ENCODE results near the gene CHPF2. TPM values are rescaled to one million over a fixed set of nuclear protein-coding genes. Genes with fewer than 3 reads are reported as not detected.
A peak's percentile ranks its signal among the peaks of the same experiment; 100 is the strongest.

The CHPF2 gene
- total RNA-seq, 1 experiment from 2014 or later = 19.5 TPM

DNA sequence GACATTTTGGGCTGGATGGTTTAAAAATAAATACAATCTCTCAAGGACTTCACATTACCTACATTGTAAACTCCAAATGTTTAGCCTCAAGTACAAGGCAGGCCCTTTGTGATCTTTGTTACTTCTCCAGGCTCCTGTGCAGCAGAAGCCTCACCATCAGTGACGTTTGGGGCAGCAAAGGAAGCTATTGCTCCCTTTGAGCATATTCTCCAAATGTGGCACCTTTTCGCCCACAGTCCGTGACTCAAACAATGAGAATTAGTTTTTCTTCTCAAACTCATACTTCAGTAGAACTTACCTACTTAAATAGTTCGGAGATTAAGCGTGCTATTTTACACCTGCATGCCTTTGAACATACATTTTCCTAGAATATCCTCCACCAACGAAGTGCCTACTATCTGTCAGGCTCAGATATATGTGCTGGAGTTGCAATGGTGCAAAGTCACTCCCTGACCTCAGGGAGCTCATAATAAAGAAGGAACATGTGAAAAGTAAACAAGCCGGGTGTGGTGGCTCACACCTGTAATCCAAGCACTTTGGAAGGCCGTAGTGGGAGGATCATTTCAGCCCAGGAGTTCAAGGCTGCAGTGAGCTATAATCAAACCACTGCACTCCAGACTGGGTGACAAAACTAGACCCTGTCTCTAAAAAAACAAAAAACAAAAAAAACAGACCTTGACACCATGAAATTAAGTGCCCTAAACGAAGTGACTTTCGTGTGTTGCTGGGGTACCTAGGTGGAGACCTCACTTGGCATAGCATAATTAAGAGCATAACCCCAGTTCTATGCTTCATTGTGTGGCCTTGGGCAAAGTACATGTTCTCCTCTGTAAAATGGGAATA, 4.0 kb upstream of the CHPF2 start:
- intact Hi-C loops (cut with micrococcal nuclease) = no loop called here
- peak overlapping the region; percentile 66; the same call in 1 of the 2 replicates for H3K27ac ChIP-seq (ENCODE audit: low read depth, low read length)
- ATAC-seq = no peak
- H3K4me2 ChIP-seq (ENCODE audit: low read length) = peak overlapping the region; percentile 88
- POLR2A ChIA-PET = interaction anchor here (0.8 to 1.8 kb wide), 3 partner anchors 14 to 16 kb away, joined by 3 to 5 read pairs (median 4); no protein-coding TSS in a partner anchor
- CTCF ChIA-PET = interaction anchor here (0.7 to 1.3 kb wide), 3 partner anchors 15 to 92 kb away, joined by 3 to 12 read pairs (median 6); no protein-coding TSS in a partner anchor
- H2AFZ ChIP-seq (ENCODE audit: low read depth, low read length, poor library complexity, severe bottlenecking) = no peak overlapping the region
- H3K27me3 ChIP-seq (ENCODE audit: insufficient read depth, low read length) = no peaks in the 10 kb centered on the region
- no peaks in the 10 kb centered on the region for H3K9me2 ChIP-seq (ENCODE audit: insufficient read depth)
- peak overlapping the region; percentile 76 to 83 for H3K4me3 ChIP-seq (replicated peaks in 1 of 2; ENCODE audit: low read depth in 1 of 2, low read length in 2 of 2)
- TF ChIP-seq, protein P1, sequence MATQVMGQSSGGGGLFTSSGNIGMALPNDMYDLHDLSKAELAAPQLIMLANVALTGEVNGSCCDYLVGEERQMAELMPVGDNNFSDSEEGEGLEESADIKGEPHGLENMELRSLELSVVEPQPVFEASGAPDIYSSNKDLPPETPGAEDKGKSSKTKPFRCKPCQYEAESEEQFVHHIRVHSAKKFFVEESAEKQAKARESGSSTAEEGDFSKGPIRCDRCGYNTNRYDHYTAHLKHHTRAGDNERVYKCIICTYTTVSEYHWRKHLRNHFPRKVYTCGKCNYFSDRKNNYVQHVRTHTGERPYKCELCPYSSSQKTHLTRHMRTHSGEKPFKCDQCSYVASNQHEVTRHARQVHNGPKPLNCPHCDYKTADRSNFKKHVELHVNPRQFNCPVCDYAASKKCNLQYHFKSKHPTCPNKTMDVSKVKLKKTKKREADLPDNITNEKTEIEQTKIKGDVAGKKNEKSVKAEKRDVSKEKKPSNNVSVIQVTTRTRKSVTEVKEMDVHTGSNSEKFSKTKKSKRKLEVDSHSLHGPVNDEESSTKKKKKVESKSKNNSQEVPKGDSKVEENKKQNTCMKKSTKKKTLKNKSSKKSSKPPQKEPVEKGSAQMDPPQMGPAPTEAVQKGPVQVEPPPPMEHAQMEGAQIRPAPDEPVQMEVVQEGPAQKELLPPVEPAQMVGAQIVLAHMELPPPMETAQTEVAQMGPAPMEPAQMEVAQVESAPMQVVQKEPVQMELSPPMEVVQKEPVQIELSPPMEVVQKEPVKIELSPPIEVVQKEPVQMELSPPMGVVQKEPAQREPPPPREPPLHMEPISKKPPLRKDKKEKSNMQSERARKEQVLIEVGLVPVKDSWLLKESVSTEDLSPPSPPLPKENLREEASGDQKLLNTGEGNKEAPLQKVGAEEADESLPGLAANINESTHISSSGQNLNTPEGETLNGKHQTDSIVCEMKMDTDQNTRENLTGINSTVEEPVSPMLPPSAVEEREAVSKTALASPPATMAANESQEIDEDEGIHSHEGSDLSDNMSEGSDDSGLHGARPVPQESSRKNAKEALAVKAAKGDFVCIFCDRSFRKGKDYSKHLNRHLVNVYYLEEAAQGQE (IDR thresholded peaks at IDR 0.05; ENCODE audit: low read depth) = no peak
- TF ChIP-seq FOSL1 (IDR thresholded peaks at IDR 0.05; ENCODE audit: low read depth) (no peak), YY1 (IDR thresholded peaks at IDR 0.05; ENCODE audit: extremely low read depth, insufficient replicate concordance, low read depth, low read length) (no peak), SP1 (IDR thresholded peaks at IDR 0.05; ENCODE audit: low read depth) (no peak), TCF7L2 (IDR thresholded peaks at IDR 0.05; ENCODE audit: borderline replicate concordance, extremely low read depth, insufficient read depth, insufficient read length) (no peak)
- TF ChIP-seq, protein P2, sequence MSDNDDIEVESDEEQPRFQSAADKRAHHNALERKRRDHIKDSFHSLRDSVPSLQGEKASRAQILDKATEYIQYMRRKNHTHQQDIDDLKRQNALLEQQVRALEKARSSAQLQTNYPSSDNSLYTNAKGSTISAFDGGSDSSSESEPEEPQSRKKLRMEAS (IDR thresholded peaks at IDR 0.05) = no peak
- TF ChIP-seq, protein P3, sequence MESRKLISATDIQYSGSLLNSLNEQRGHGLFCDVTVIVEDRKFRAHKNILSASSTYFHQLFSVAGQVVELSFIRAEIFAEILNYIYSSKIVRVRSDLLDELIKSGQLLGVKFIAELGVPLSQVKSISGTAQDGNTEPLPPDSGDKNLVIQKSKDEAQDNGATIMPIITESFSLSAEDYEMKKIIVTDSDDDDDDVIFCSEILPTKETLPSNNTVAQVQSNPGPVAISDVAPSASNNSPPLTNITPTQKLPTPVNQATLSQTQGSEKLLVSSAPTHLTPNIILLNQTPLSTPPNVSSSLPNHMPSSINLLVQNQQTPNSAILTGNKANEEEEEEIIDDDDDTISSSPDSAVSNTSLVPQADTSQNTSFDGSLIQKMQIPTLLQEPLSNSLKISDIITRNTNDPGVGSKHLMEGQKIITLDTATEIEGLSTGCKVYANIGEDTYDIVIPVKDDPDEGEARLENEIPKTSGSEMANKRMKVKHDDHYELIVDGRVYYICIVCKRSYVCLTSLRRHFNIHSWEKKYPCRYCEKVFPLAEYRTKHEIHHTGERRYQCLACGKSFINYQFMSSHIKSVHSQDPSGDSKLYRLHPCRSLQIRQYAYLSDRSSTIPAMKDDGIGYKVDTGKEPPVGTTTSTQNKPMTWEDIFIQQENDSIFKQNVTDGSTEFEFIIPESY (IDR thresholded peaks at IDR 0.05; ENCODE audit: extremely low read depth, insufficient replicate concordance, low read length) = no peak
- RAD21 ChIA-PET (ENCODE audit: low non-redundant PET in 1 of 2, low total read pairs in 2 of 2, uncharacterized antibody in 2 of 2, unreplicated experiment in 2 of 2) = no interaction called here
- H3K36me3 ChIP-seq (ENCODE audit: control insufficient read depth in 1 of 2, insufficient read depth in 2 of 2, low read length in 2 of 2) = peaks cover 9 to 22% of the 10 kb centered on the region in 2 experiments; a peak in 3 of 4 replicates
- no TSS peak for BruUV-seq (replicated peaks)
- H3K79me2 ChIP-seq (ENCODE audit: insufficient read depth, low read length) = peaks cover 35% of the 10 kb centered on the region
- peaks cover 14 to 29% of the 10 kb centered on the region in 2 experiments for H3K4me1 ChIP-seq (ENCODE audit: control insufficient read depth in 1 of 2, insufficient read depth in 2 of 2, low read length in 2 of 2)
- no peak for DNase-seq (ENCODE audit: low read depth, low spot score)
- H3K9ac ChIP-seq (ENCODE audit: low read length) = peak overlapping the region; percentile 90
- no peaks in the 10 kb centered on the region for H3K9me3 ChIP-seq (ENCODE audit: control insufficient read depth in 1 of 2, insufficient read depth in 1 of 2, low read depth in 1 of 2, low read length in 2 of 2)
- no peaks in the 10 kb centered on the region for H4K20me1 ChIP-seq (ENCODE audit: insufficient read depth)

Measured in HCT116 (cell line).